Heart left ventricle (tissue), 16 donors: ENCODE measurements around the gene BTNL2. TPM values are rescaled to one million over a fixed set of nuclear protein-coding genes. Genes with fewer than 3 reads are reported as not detected.

Experiments
- ATAC-seq, 4 donors: fragments of 200-7000 bp; cut with Tn5 transposase; one replicate each; pipeline ENCODE4 v1.9.1; 2020 to 2022; ENCODE audit warnings: moderate library complexity in 4 of 4, mild to moderate bottlenecking in 3 of 4, moderate number of reproducible peaks in 1 of 4
- DNase-seq, 5 donors: peaks; one replicate each; pipeline ENCODE4 v3.0.0-alpha.2; 2020
- H3K27ac ChIP-seq, 12 donors: fragments of 200-600 bp; sonication (generic) in 4 of 12; one replicate each; pipeline versions ENCODE4 v1.5.0 to v1.8.0; 2016 to 2022; ENCODE audit warnings: mild to moderate bottlenecking in 2 of 12
- H3K27me3 ChIP-seq, 9 donors: fragments of 200-600 bp; sonication (generic) in 2 of 9; one replicate each; pipeline versions ENCODE4 v1.5.1 to v1.8.0; 2016 to 2022; ENCODE audit warnings: mild to moderate bottlenecking in 3 of 9
- H3K36me3 ChIP-seq, 9 donors: fragments of 200-600 bp; sonication (generic) in 2 of 9; one replicate each; pipeline versions ENCODE4 v1.5.0 to v1.8.0; 2018 to 2022; ENCODE audit warnings: mild to moderate bottlenecking in 2 of 9
- H3K4me1 ChIP-seq, 12 donors: fragments of 200-600 bp; sonication (generic) in 4 of 12; one replicate each; pipeline versions ENCODE4 v1.5.0 to v1.8.0; 2016 to 2022; ENCODE audit warnings: mild to moderate bottlenecking in 3 of 12
- H3K4me3 ChIP-seq, 12 donors: fragments of 200-600 bp; sonication (generic) in 4 of 12; one replicate each; pipeline versions ENCODE4 v1.5.0 to v1.8.0; 2017 to 2022; ENCODE audit warnings: mild to moderate bottlenecking in 9 of 12, moderate library complexity in 4 of 12
- H3K9me3 ChIP-seq, 12 donors: fragments of 200-600 bp; sonication (generic) in 4 of 12; one replicate each; pipeline versions ENCODE4 v1.5.0 to v1.8.0; 2016 to 2022; ENCODE audit warnings: mild to moderate bottlenecking in 1 of 12
- POLR2A ChIP-seq, 2 donors: fragments of 450-650 bp; IDR thresholded peaks; one replicate each; pipeline ENCODE4 v1.6.1; 2017; ENCODE audit warnings: antibody characterized with exemption in 2 of 2, mild to moderate bottlenecking in 2 of 2, moderate library complexity in 2 of 2
- WGBS, 4 donors: extraction: QIAGEN DNeasy Blood & Tissue Kit in 2 of 4; methylation state at CpG; one replicate each; pipeline versions ENCODE4 v1.1.5 to v1.1.7; 2013 to 2018; 5-methylcytosine and 5-hydroxymethylcytosine counted together
- intact Hi-C, 10 donors: fragments of 100-400 bp; cut with DNase I; formaldehyde crosslinking; loops; one replicate each; pipeline versions ENCODE4 v1.11.1 to v1.14.2; 2022
- polyA plus RNA-seq, 2 donors: library from polyadenylated mRNA; stranded (reverse); fragments of 200-250 nt; gene quantifications; one replicate each; pipeline ENCODE4 v1.2.3, GENCODE V29; 2013
- total RNA-seq, 9 donors: library from RNA; depleted of rRNA in 2 of 9; stranded (reverse); fragments of >200 nt in 2 of 9; fragmentation: NEBNext Ultra II Directional in 3 of 9; extraction: Animal tissue kit (Norgen Biotek cat#: 25700) in 3 of 9; gene quantifications; one replicate each; pipeline versions ENCODE4 v1.1.0 to v1.2.4, GENCODE V29; 2016 to 2023
- TF ChIP-seq, protein P1 (sequence below), 12 donors: fragments of 200-600 bp; sonication (generic) in 4 of 12; IDR thresholded peaks; one replicate each; pipeline versions ENCODE4 v1.5.0 to v1.8.0; 2018 to 2022; ENCODE audit warnings: antibody characterized with exemption in 12 of 12, mild to moderate bottlenecking in 5 of 12
- donor health status: ischemic (EF 13 %, LVEDD 7.1; RV severe dilation, severe dysfunction).
- donor health status: healthy with polysubstance abuse.
- donor health status: DM: no; HTN: yes; CAD: no.
- donor health status: DM: no; HTN: no; CAD: no.
- donor health status: ischemic (EF 25% LVEDD 6.9; RV normal size, moderate dysfunction).
- donor health status: ischemic (EF 25% LVEDD 5.7; RV mildly dilated, moderate dysfunction).
- donor health status: healthy.
- donor health status: DM: yes; HTN: yes; CAD: no.
- donor health status: ischemic (EF 35%, LVEDD 5.7; RV mildly dilated, moderate dysfunction).
- donor health status: nonischemic (EF 11% LVEDD 7.7; RV severe dilation, severe dysfunction).
- donor health status: DM: yes; HTN: yes; CAD: no.
- donor health status: PGD.
- donor health status: ischemic (EF 29% LVEDD 5.4; RV normal size, mild dysfunction).
- donor health status: nonischemic (EF 23%, LVEDD 6.1; RV moderate dilation, normal function).

Gene BTNL2
- total and polyA plus RNA-seq, 11 donors: not detected

DNA sequence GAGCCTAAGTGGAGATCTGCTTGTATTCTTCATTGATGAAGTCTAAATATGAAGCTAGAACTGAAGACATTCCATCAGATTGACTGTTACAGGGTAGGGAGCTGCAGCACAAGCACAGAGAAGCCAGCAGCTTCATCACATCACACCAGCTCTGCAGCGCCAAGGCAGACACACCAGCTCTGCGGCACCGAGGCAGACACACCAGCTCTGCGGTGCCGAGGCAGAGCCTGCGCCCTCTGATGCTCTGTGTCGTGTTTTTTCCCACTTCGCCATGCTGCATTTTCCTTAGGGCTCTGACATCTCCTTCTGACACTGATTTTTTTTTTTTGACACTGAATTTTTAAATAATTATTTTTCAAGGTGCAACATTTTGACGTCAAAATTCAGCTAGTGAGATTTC, 784 bp downstream of the BTNL2 start:
- DNase-seq: no peak
- H3K4me1 ChIP-seq: no peaks in the 10 kb centered on the region
- no peak overlapping the region for H3K27ac ChIP-seq
- TF ChIP-seq POLR2A (IDR thresholded peaks at IDR 0.05): no peak
- TF ChIP-seq, protein P1, sequence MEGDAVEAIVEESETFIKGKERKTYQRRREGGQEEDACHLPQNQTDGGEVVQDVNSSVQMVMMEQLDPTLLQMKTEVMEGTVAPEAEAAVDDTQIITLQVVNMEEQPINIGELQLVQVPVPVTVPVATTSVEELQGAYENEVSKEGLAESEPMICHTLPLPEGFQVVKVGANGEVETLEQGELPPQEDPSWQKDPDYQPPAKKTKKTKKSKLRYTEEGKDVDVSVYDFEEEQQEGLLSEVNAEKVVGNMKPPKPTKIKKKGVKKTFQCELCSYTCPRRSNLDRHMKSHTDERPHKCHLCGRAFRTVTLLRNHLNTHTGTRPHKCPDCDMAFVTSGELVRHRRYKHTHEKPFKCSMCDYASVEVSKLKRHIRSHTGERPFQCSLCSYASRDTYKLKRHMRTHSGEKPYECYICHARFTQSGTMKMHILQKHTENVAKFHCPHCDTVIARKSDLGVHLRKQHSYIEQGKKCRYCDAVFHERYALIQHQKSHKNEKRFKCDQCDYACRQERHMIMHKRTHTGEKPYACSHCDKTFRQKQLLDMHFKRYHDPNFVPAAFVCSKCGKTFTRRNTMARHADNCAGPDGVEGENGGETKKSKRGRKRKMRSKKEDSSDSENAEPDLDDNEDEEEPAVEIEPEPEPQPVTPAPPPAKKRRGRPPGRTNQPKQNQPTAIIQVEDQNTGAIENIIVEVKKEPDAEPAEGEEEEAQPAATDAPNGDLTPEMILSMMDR (IDR thresholded peaks at IDR 0.05): no peak
- 73 to 84% (median 82%) methylated on average over 9 of the region's 9 CpGs for WGBS, 4 donors
- H3K27me3 ChIP-seq: peaks cover 0 to 54% (median 8%) of the 10 kb centered on the region in 9 donors
- no peak for ATAC-seq
- H3K4me3 ChIP-seq: no peak overlapping the region
- H3K36me3 ChIP-seq: no peaks in the 10 kb centered on the region
- no peaks in the 10 kb centered on the region for H3K9me3 ChIP-seq
- intact Hi-C loops: no loop called here

DNA sequence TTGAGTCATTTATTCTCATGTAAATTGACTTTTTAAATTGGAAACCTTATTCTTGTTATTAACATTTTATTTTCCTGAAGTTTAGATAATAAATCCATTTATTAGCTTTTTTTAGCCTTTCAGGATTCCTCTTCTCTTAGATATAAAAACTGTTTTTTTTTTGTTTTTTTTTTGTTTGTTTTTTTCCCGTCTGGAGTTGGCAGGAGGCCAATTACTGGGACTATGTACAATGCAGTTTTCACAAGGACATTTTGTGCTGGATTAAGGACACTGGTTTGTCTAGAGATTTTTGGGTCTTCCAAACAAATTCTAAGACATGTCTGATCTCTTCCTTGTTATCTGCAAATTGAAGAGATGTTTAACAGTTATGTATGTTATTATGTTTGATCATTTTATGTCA, 1.3 kb downstream of the BTNL2 start:
- H3K27ac ChIP-seq: no peak overlapping the region
- no peaks in the 10 kb centered on the region for H3K36me3 ChIP-seq
- DNase-seq: no peak
- peaks cover 0 to 54% (median 8%) of the 10 kb centered on the region in 9 donors for H3K27me3 ChIP-seq
- no peaks in the 10 kb centered on the region for H3K4me1 ChIP-seq
- no peak for ATAC-seq
- intact Hi-C loops: no loop called here
- H3K9me3 ChIP-seq: no peaks in the 10 kb centered on the region
- WGBS, 4 donors: 15 to 28% (median 23%) methylated on average over 1 of the region's 1 CpG
- no peak overlapping the region for H3K4me3 ChIP-seq
- TF ChIP-seq POLR2A (IDR thresholded peaks at IDR 0.05): no peak
- TF ChIP-seq, protein P1 (IDR thresholded peaks at IDR 0.05): no peak

DNA sequence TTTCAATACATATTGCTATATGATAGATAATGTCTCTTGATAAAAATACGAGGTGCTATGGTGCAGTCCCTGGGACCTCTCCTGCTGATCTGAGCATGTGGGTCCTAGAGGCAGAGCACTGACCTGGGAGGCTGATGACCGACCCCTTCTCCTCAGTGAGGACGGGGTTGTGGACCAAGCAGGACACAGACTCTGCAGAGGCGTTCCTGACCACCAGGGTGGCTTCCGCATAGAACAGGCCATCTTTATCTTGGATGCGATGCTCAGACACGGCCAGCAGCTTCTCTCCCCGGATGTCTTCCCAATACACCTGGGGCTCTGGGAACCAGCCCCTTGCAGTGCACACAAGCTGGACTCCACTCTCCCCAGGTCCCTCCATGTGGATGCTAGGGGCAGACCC, 4.2 kb downstream of the BTNL2 start:
- Histone ChIP-seq H3K4me3 (no peak overlapping the region), H3K36me3 (no peaks in the 10 kb centered on the region), H3K4me1 (no peaks in the 10 kb centered on the region), H3K27me3 (peaks cover 0 to 55% (median 8%) of the 10 kb centered on the region in 9 donors), H3K27ac (no peak overlapping the region), H3K9me3 (no peaks in the 10 kb centered on the region)
- TF ChIP-seq, protein P1 (IDR thresholded peaks at IDR 0.05): no peak
- no peak for TF ChIP-seq POLR2A (IDR thresholded peaks at IDR 0.05)
- 58 to 72% (median 61%) methylated on average over 8 of the region's 8 CpGs for WGBS, 4 donors
- DNase-seq (no peak), ATAC-seq (no peak)
- intact Hi-C loops: no loop called here

DNA sequence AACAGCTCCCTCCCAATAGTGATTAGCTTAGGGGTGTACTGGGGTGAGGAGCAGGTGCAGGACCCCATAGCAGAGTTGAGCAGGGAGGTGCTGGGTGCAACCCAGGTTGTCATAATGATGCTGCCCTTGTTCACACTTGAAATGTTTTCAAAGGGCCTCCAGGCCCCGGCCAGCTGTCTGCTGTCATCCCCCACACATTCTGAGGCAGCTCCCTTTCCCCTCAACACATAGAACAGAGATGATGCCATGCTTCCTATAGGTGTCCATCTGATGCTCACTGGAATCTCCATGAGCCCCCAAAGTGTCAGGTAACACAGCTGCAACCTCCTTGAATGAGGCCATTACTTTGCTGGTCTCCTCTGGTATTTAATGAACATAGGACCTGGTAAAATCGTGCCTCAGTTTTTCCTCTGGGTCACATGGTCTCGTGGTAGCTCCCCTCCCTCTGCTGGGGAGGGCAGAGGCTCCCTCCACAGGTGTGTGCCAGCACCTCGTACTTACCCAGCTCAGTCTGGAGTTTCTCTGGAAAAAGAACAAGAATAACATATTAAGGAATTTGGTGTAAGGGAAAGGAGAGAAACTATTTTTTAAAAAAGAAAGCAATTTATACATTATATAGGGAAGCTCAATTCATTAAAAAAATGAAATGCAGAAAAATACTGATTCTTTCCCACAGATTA, 5.6 kb downstream of the BTNL2 start:
- no peak for DNase-seq
- no peaks in the 10 kb centered on the region for H3K9me3 ChIP-seq
- intact Hi-C loops: no loop called here
- H3K36me3 ChIP-seq: no peaks in the 10 kb centered on the region
- no peak for TF ChIP-seq POLR2A (IDR thresholded peaks at IDR 0.05)
- TF ChIP-seq, protein P1 (IDR thresholded peaks at IDR 0.05): no peak
- H3K4me1 ChIP-seq: no peaks in the 10 kb centered on the region
- H3K4me3 ChIP-seq: no peak overlapping the region
- no peak for ATAC-seq
- WGBS, 4 donors: 31 to 45% (median 38%) methylated on average over 4 of the region's 4 CpGs
- no peak overlapping the region for H3K27ac ChIP-seq
- peaks cover 0 to 43% (median 0%) of the 10 kb centered on the region in 9 donors for H3K27me3 ChIP-seq
